Osteoblast (primary cell): ENCODE data around the gene ASTN2. TPM values are rescaled to one million over a fixed set of nuclear protein-coding genes. Genes with fewer than 3 reads are reported as not detected.
A peak's percentile ranks its signal among the peaks of the same experiment; 100 is the strongest.

Source experiments
- DNase-seq: peaks from one replicate; pipeline ENCODE4 v3.0.0; 2011; ENCODE audit warnings: low spot score, mixed read lengths; ENCODE audit not compliant: insufficient read length; ENCODE audit errors: missing footprints
- H2AFZ ChIP-seq: 2 replicates; pipeline ENCODE4 v1.6.0; 2011; ENCODE audit warnings: mild to moderate bottlenecking, low read length
- H3K27ac ChIP-seq: 2 replicates; pipeline ENCODE4 v1.5.1; 2011; ENCODE audit warnings: mild to moderate bottlenecking, low read depth, low read length, moderate library complexity
- H3K27me3 ChIP-seq: 2 replicates; pipeline ENCODE4 v1.6.0; 2012; ENCODE audit warnings: mild to moderate bottlenecking, control low read depth, inconsistent platforms, low read length, moderate library complexity; ENCODE audit not compliant: insufficient read depth
- H3K36me3 ChIP-seq: 2 replicates; pipeline ENCODE4 v1.5.1; 2011; ENCODE audit warnings: mild to moderate bottlenecking, low read length, control low read depth, moderate library complexity; ENCODE audit not compliant: insufficient read depth
- H3K4me1 ChIP-seq: 2 replicates; pipeline ENCODE4 v1.5.1; 2011; ENCODE audit warnings: mild to moderate bottlenecking, low read length, control low read depth, moderate library complexity; ENCODE audit not compliant: insufficient read depth
- H3K4me2 ChIP-seq: 2 replicates; pipeline ENCODE4 v1.6.0; 2011; ENCODE audit warnings: mild to moderate bottlenecking, low read length; ENCODE audit not compliant: insufficient read depth
- H3K4me3 ChIP-seq: fragments of 200-600 bp; sonication (generic); 3 replicates; pipeline ENCODE4 v1.5.1; 2012; ENCODE audit warnings: mild to moderate bottlenecking, low read length, inconsistent platforms; ENCODE audit not compliant: insufficient read depth
- H3K79me2 ChIP-seq: 2 replicates; pipeline ENCODE4 v1.6.0; 2012; ENCODE audit warnings: mild to moderate bottlenecking, low read length, control low read depth, inconsistent platforms; ENCODE audit not compliant: insufficient read depth
- H3K9me3 ChIP-seq: 2 replicates; pipeline ENCODE4 v1.5.1; 2011; ENCODE audit warnings: low read depth, low read length, control low read depth
- H4K20me1 ChIP-seq: 2 replicates; pipeline ENCODE4 v1.6.0; 2012; ENCODE audit warnings: mild to moderate bottlenecking, low read length, control low read depth; ENCODE audit not compliant: insufficient read depth
- total RNA-seq: library from RNA; depleted of rRNA; stranded (reverse); fragments of >200 nt; gene quantifications from 2 replicates; pipeline ENCODE4 v1.2.3, GENCODE V29; 2012
- TF ChIP-seq, protein P1 (sequence below): IDR thresholded peaks from 2 replicates; pipeline ENCODE4 v1.5.1; 2011; ENCODE audit warnings: mild to moderate bottlenecking, low read depth, low read length, moderate library complexity; ENCODE audit errors: extremely low read depth

The ASTN2 gene
- total RNA-seq, 1 donor = 4.7 TPM

DNA sequence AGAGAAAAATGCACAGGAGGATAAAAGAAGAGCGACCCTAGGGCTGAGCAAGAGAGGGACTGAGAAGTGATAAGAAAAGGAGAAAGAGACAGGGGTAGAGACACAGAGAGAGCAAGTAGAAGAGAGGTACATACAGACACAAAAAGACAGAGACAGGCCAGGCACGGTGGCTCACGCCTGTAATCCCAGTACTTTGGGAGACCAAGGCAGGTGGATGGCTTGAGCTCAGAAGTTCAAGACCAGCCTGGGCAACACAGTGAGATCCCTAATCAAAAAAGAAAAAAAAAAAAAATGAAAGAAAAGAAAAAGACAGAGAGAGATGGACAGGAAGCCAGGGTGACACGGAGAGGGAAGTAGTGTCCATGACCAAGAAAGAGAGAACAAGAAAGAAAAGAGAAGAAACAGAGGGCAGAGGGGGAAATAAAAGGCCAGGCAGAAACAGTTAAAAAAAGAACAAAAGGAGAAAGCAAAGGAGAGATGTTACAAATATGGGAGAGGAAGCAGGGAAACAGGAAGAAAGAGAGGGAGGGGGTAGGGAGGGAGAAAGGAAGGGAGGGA, 937.2 kb downstream of the ASTN2 start:
- Histone ChIP-seq H2AFZ (no peak overlapping the region), H3K9me3 (no peaks in the 10 kb centered on the region), H3K27ac (no peak overlapping the region), H3K4me3 (no peak overlapping the region), H3K27me3 (no peaks in the 10 kb centered on the region), H3K4me1 (no peaks in the 10 kb centered on the region), H4K20me1 (no peaks in the 10 kb centered on the region), H3K4me2 (no peak overlapping the region), H3K79me2 (no peaks in the 10 kb centered on the region), H3K36me3 (no peaks in the 10 kb centered on the region)
- DNase-seq = no peak
- TF ChIP-seq, protein P1, sequence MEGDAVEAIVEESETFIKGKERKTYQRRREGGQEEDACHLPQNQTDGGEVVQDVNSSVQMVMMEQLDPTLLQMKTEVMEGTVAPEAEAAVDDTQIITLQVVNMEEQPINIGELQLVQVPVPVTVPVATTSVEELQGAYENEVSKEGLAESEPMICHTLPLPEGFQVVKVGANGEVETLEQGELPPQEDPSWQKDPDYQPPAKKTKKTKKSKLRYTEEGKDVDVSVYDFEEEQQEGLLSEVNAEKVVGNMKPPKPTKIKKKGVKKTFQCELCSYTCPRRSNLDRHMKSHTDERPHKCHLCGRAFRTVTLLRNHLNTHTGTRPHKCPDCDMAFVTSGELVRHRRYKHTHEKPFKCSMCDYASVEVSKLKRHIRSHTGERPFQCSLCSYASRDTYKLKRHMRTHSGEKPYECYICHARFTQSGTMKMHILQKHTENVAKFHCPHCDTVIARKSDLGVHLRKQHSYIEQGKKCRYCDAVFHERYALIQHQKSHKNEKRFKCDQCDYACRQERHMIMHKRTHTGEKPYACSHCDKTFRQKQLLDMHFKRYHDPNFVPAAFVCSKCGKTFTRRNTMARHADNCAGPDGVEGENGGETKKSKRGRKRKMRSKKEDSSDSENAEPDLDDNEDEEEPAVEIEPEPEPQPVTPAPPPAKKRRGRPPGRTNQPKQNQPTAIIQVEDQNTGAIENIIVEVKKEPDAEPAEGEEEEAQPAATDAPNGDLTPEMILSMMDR = no peak

DNA sequence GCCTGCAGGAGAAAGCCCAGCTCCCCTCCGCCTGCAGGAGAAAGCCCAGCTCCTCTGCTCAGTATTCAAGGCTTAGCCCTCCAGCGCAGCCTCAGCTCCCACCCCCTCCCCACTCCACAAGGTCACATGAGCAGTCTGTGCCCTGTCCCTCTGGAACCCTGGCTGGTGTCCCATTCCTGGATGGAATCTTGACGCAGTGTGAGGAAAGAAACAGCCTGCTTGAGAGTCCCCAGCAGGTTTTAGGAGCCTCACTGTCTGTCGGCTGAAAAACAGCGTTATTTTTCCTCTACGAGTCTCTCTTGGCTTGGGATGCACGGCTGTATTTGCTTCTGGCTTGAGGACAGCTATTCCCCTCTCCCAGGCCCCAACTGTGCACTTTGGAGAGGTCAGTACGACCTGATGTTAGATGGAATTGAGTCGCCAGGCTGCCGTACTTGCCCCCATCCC, 937.9 kb downstream of the ASTN2 start:
- Histone ChIP-seq H3K4me3 (no peak overlapping the region), H3K36me3 (no peaks in the 10 kb centered on the region), H4K20me1 (no peaks in the 10 kb centered on the region), H2AFZ (no peak overlapping the region), H3K4me2 (no peak overlapping the region), H3K27ac (no peak overlapping the region), H3K79me2 (no peaks in the 10 kb centered on the region), H3K4me1 (no peaks in the 10 kb centered on the region), H3K27me3 (no peaks in the 10 kb centered on the region), H3K9me3 (no peaks in the 10 kb centered on the region)
- no peak for DNase-seq
- TF ChIP-seq, protein P1 = no peak

DNA sequence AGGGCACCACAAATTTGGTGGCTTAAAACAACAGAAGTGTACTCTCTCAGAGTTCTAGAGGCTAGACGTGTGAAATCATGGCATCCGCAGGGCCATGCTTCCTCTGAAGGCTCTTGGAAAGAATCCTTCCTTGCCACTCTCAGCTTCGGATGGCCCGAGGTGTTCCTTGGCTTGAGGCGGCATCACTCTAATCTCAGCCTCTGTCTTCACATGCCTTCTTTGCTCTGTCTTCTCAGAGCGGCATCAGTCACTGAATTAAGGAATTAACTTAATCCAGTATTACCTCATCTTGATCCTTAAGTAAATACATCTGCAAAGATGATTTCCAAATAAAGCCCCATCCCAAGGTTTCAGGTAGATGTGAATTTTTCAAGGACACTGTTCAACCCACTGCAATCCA, 938.9 kb downstream of the ASTN2 start:
- Histone ChIP-seq H3K79me2 (no peaks in the 10 kb centered on the region), H3K4me2 (no peak overlapping the region), H3K36me3 (no peaks in the 10 kb centered on the region), H3K27ac (no peak overlapping the region), H3K27me3 (no peaks in the 10 kb centered on the region), H2AFZ (no peak overlapping the region), H3K9me3 (no peaks in the 10 kb centered on the region), H4K20me1 (no peaks in the 10 kb centered on the region), H3K4me1 (peaks cover 8% of the 10 kb centered on the region), H3K4me3 (no peak overlapping the region)
- TF ChIP-seq, protein P1 = no peak
- no peak for DNase-seq

DNA sequence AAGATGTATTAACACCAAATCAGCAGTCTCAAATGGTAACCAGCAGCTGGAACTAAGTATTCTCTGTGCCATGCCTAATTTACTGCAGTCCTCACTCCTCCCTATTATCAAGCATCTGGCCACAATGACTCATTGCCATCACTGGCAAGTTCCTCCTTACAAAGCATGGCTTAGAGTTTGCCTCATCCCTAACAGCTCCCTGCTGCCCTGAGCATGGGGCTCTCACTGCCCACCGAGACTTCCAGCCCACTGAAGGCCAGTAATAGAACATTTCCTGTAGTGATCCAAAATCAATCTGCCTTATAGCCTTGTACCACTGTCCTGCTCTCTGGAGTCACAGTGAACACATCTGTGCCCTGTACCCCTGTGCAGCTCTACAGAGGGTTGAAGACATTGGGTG, 939.7 kb downstream of the ASTN2 start:
- TF ChIP-seq, protein P1 = no peak
- Histone ChIP-seq H3K27ac (no peak overlapping the region), H3K4me1 (peaks cover 10% of the 10 kb centered on the region), H4K20me1 (no peaks in the 10 kb centered on the region), H3K4me3 (no peak overlapping the region), H3K79me2 (no peaks in the 10 kb centered on the region), H3K9me3 (no peaks in the 10 kb centered on the region), H3K4me2 (no peak overlapping the region), H2AFZ (no peak overlapping the region), H3K36me3 (no peaks in the 10 kb centered on the region), H3K27me3 (no peaks in the 10 kb centered on the region)
- DNase-seq = peak; percentile 76
